GM19438 (cell line): ENCODE measurements around the gene CD74.
"Not testable (repeated sequence)": the region's sequence is repeated elsewhere in the genome, so short reads cannot be mapped to it uniquely, and the experiment has no call there.

Source experiments
- ATAC-seq: cut with Tn5 transposase; IDR thresholded peaks from one replicate; pipeline ENCODE4 v1.9.1; 2021; ENCODE audit warnings: low read depth; ENCODE audit not compliant: unreplicated experiment

The CD74 gene

DNA sequence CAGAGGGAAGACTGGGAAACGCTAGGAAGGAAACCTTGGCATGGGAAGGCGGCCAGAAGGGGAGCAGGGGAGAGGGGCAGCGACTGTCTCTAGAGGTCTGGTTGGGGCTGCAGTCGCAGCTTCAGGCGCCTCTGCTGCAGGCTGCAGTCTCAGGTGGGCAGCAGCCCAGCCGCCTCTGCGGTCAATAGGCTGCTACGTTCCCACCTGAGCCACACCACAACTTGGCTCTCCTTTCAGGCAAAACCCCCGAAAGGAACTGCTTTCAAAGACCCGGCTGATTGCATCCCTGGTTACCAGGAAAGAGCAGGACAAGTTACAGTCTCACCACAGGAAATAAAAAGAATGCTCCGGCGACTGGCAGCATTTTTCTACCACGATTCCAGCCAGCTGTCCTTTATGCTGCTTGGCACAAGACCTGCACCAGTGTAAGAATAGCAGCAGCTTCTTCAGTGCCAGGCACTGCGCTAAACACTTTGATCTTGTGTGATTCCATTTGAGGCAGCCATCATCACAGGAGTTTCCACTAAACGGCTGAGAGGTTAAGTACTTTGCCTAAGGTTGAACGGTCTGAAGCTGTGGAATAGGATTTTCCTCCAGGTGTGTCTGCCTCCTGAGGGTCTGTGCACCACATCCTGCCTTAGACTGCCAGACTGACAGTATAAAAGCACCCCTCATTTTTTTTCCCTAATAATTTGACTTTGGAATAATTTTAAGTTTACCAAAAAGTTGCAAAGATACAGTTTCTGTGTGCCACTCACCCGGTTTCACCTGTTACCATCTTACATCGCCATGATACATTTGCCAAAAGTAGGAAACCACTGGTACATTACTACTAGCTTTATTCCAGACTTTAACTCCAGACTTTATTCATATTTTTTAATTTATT lies 29.3 kb upstream of the CD74 start:
- ATAC-seq: no peak

- no peak for ATAC-seq
These were observed 28.5 kb upstream of the CD74 start for GRCh38 chr5:150440948-150441812.

GRCh38 chr5:150438873-150439546 lies 26.3 kb upstream of the CD74 start:
- ATAC-seq: no peak

GRCh38 chr5:150436141-150436680 lies 23.5 kb upstream of the CD74 start:
- peak; percentile 95 for ATAC-seq

DNA sequence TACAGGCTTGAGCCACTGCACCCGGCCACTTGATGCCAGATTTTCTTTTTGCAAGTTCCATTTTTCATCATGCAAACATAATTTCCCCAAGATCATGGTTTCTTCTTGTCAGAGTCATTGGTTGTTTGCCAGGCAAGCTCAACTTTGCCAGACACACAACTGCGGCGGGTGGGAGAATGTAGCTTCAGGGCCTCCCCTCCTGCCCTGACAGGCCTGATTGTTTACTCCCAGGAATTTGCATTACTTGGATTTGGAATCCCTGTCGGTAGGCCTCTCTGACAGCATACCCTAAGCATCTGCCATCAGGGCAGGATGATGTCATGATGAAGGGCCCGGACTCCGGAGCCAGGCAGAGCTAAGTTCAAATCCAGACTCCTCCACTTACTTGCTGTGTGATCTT lies 21.8 kb upstream of the CD74 start:
- ATAC-seq: no peak

DNA sequence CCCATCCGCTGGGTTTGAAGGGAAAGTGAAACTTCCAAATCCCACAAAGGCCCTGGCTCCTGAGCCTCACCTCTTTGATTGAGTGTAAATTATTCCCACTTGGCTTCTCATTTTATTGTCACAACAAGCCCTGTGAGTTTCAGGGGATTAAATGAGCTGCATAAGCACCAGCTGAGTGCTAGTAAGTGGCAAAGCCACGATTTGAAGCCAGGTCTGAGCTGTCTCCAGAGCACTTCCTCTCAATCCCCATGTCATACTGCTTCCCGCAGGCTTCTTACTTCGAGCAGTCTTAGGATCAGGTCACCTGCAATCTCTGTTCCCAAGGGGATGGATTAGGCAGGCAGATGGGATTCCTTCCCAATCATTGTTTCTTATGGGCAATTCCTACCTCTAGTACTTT lies 18.9 kb upstream of the CD74 start:
- ATAC-seq: no peak

DNA sequence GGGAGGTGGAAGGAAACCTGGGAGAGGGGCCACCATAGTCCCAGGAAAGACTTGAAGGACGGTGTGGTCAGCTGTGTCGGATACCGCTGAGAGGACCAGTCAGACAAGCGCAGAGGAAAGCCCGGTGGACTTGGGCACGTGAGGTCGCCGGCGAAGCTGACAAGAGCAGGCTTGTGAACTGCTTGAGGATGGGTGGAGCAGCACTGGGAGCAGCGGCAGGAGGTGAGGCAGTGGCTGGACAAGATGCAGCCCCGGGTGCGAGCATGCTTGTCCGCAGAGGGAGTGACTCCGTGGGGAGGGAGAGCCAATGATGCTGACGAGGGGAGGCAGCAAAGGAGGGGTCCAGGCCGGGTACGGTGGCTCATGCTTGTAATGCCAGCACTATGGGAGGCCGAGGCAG lies 18.3 kb upstream of the CD74 start:
- no peak for ATAC-seq

DNA sequence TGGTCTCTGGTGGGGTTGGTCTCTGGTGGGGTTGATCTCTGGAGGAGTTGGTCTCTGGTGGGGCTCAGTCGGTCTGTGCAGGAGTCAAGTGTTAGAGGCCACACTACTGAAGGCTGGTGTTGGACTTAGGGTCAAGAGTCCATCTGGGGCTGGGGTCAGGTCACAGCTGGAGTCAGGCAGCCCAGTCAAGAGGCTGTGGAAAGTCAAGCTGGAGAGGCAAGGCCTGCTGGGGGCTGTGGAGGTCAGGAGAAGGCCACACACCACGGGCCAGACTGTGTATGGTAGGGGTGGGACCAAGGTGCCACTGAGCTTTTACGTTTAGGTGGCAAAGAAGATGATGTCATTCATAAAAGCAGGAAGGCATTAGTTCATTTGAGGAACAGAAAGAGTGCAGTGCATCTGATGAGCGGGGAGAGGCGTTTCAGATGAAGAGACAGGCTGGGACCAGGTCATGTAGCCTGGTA lies 16.7 kb upstream of the CD74 start:
- ATAC-seq: no peak

GRCh38 chr5:150428978-150429377 lies 16.3 kb upstream of the CD74 start:
- ATAC-seq: no peak

DNA sequence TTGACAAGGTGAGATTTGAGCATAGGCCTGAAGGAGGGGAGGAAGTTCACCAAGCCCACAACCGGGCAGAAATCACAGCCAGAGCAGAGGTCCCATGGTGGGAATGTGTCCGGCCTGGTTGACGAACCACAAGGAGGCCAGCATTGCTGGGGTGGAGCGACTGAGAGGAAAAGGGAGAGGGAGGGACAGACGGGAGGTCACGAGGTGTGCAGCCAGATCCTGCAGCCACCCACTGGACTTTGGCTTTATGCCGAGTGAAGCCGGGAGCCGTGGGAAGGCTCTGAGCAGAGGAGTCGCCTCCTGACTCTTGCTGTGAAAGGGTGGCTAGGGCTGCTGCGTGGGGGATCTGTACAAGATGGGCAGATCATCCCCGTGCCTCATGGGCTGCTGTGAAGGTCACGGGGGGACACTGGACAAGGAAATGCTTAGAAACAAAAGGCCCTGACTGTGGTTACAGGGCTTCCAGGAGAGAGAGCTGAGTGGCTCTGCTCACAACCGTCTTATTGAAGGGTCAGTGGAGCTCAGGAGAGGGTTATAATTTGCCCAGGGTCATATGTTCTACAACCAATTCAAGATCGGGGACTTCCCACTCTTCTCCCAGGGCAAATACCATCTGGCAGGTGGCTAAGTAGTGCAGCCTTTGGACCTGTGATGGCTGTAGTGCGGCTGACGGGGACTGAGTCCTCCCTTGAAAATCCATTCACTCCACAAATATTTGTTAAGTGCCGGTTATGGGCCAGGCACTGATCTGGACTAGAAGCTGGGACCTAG lies 15.6 kb upstream of the CD74 start:
- no peak for ATAC-seq

GRCh38 chr5:150426165-150426564 lies 13.5 kb upstream of the CD74 start:
- not testable (repeated sequence) for ATAC-seq

DNA sequence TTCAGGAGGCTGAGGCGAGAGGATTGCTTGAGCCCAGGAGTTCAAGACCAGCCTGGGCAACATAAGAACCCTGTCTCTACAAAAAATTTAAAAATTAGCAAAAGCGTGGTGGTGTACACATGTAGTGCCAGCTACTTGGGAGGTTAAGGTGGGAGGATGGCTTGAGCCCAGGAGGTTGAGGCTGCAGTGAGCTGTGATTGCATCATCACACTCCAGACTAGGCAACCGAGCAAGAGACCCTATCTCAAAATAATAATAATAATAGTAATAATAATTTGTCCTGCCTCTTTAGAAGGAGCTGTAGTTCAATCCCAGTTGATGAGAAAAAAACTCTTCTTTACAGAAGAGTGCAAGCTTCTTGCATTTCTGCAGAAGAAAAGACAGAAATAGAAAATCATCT lies 10.0 kb upstream of the CD74 start:
- no peak for ATAC-seq

DNA sequence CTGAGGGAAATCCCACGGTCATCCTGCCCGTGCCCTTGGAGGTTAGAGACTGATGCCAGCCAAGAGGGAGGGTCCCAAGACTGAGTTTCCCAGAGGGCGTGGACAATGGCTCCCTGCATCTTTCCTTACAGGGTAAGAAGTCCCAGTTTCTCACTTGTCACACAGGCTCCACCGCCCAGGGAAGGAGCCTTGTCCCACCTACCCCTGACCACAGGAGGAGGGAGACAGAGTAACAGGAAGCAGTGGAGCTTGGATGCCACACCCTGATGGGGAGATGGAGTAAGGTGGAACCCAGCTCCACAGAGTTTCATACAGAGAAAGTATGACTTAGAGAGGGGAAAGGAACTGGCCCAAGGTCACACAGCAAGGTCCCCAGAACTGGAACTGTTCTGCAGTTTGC lies 9.4 kb upstream of the CD74 start:
- no peak for ATAC-seq

DNA sequence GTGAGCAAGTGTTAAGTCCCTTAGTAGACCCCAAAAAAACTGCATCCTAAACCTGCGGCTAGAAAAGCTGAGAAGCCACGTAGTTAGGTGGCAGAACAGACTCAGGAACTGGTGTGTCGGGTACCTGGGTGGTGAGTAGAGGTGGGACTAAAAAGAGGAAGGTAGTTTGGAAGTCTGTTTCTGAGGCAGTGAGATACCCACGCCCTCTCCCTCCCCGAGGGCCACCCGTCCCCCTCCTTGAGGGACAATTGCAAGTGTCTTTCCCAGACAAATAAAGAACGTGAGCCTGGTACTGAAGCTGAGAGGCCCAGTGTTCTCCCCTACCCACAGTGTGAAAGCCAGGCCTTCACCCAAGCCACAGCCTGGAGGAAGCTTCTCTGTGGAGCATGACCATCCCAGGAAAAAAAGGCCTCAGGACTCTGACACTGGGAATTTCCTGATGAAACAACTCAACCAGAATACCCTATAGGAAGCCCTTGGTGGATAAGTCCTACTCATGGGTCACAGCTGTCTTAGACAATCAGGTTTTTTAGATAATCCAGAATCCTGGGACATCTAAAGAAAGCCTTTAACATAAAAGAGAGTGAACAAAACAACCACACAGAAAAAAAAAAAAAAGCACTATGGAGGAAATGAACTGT lies 7.0 kb upstream of the CD74 start:
- no peak for ATAC-seq

GRCh38 chr5:150413902-150414790 lies 1.4 kb upstream of the CD74 start:
- not testable (repeated sequence) for ATAC-seq

- ATAC-seq: peak; percentile 4
These were observed 629 bp upstream of the CD74 start for GRCh38 chr5:150413176-150413901.

DNA sequence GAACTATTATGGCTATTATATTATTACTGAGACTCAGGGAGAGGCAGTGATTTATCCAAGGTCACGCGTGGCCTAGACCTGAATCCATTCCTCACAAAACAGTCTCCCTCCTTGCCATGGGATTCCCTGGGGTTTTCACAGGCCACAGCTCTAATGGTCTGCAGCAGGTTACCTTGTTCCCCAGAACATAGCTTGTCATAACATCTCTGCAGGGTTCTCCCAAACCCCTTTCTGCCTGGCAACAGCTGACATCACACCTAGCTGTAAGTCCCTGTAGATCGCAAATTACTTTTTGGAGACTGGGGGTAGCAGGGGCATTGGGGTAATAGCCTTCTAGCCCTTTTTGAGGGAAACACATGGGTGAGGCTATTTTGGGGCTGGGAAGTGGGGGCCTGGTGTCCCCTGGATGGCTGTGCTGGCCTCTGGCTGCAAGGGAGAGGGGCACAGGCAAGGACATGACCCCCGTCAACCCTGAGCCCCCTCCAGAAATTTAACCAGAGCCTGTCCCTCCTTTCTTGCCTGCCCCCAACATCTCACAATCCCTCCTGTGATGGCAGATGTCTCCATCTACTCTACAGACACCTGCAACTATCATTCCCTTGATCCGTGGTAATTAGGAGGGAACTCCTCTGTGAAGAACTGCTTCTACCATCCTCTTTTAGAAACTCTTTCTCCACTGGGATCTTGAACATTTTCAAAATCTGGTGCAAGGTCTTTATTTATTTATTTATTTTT lies 1.3 kb downstream of the CD74 start:
- ATAC-seq: no peak
